OCI-M1 (cell line): Measurements from ENCODE around the gene PTDSS2.
"Not testable (repeated sequence)": the region's sequence is repeated elsewhere in the genome, so short reads cannot be mapped to it uniquely, and the experiment has no call there.

Source experiments
- DNase-seq: peaks from one replicate; lab custom pipeline; 2025; lab: John Stamatoyannopoulos, UW

PTDSS2 gene

DNA sequence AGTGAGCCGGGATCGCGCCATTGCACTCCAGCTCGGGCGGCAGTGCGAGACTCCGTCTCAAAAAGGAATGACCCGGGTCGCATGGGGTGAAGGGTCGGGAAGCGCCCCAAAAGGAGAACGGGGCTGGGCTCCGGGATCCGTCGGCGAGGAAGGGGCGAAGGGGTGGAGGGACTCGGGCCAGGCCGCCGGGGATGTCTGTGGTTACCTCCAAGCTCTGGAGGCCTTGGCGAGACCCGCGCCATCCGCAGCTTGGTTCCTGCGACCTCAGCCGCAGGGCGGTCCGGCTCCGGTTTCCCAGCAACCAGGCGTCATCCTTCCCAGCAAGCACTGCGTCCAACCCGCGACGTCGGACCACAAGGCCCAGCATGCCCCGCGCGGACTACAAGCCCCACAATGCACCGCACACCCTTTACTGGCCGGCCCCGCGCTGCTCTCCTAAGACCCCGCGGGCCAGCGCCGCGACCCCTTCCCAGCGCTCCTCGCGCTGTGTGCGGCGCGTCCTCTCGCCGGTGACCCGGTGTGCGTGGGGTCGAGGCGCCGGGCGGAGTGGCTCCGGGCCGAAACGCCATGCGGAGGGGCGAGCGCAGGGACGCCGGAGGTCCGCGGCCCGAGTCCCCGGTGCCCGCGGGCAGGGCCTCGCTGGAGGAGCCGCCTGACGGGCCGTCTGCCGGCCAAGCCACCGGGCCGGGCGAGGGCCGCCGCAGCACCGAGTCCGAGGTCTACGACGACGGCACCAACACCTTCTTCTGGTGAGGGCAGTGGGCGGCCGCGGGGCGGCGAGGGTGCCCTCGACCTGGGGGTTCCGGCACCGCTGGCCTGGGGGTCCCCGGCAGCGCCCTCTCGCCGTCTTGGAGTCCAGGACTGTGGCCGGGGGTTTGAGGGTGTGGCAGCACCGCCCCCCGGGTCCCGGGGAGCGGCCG is at the start of gene PTDSS2:
TSS of gene PTDSS2 (plus strand) at position 391 of the 920 bp plus-strand sequence. CDS start at position 568, 177 bp downstream.
- peak; percentile 97 for DNase-seq

DNA sequence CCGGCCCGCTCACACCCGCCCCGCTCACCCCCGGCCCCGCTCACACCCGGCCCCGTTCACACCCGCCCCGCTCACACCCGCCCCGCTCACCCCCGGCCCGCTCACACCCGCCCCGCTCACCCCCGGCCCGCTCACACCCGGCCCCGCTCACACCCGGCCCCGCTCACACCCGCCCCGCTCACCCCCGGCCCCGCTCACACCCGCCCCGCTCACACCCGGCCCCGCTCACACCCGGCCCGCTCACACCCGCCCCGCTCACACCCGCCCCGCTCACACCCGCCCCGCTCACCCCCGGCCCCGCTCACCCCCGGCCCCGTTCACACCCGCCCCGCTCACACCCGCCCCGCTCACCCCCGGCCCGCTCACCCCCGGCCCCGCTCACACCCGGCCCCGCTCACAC is 48.9 kb upstream of the PTDSS2 start:
- DNase-seq = not testable (repeated sequence)

DNA sequence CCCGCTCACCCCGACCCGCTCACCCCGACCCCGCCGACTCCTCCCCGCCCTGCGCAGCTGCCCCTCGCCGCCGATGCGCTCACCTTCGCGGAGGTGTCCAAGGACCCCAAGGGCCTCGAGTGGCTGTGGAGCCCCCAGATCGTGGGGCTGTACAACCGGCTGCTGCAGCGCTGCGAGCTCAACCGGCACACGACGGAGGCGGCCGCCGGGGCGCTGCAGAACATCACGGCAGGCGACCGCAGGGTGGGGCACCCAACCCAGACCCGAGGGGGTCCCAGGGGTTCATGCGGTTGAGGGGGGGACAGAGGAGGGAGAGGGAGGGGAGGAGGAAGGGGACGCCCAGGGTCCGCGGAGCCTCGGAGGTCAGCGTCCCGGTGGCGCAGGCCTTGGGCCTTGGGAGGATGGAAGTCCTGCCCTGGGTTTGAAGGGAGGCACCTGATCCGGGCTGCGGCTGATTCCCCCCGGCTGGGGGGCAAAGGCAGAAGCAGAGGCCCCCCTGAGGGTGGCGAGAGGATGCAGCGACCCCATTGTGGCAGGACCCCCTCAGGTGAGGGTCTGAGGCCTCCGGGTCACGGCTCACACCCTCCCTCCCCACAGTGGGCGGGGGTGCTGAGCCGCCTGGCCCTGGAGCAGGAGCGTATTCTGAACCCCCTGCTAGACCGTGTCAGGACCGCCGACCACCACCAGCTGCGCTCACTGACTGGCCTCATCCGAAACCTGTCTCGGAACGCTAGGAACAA is 46.9 kb upstream of the PTDSS2 start:
- no peak for DNase-seq

DNA sequence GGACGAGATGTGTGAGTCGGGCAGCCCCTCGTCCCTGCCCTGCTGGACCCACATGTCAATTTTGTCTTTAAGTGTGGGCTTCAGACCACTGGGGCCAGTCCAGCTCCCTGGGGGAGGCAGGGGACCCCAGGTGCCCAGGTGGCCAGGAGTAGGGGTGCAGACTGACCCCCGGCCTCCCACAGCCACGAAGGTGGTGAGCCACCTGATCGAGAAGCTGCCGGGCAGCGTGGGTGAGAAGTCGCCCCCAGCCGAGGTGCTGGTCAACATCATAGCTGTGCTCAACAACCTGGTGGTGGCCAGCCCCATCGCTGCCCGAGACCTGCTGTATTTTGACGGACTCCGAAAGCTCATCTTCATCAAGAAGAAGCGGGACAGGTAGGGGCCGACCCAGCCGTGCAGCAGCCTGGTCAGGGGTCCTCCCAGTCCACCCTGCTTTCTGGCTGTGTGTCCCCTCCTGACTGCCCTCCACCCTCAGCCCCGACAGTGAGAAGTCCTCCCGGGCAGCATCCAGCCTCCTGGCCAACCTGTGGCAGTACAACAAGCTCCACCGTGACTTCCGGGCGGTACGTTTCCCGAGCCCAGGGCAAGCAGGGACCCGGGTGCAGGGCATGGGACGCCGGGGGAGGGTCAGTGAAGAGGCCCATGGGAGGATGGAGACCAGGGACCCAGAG is 46.2 kb upstream of the PTDSS2 start:
- DNase-seq = no peak

DNA sequence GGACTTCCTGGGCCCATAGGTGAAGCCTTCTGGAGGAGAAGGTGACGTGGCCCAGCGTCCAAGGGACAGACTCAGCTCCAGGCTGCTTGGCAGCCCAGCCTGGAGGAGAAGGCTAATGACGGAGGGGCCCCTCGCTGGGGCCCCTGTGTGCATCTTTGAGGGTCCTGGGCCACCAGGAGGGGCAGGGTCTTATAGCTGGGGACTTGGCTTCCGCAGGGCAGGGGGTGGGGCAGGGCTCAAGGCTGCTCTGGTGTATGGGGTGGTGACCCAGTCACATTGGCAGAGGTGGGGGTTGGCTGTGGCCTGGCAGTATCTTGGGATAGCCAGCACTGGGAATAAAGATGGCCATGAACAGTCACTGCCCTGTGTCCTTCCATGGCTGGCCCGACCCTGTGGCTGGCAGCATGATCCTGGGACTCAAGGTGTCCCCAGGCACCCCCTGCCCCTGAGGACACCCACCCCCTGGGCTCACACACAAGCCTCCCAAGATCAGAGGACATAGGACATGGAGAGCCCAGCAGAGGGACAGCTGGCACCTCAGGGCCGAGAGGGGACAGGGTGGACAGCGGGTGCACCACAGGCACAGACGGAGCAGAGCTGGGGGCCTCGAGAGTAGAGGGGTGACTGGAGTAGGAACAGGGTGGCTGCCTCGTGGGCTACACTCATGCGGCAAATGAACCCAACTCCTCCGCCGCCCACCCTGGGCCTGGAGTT is 45.4 kb upstream of the PTDSS2 start:
- no peak for DNase-seq

DNA sequence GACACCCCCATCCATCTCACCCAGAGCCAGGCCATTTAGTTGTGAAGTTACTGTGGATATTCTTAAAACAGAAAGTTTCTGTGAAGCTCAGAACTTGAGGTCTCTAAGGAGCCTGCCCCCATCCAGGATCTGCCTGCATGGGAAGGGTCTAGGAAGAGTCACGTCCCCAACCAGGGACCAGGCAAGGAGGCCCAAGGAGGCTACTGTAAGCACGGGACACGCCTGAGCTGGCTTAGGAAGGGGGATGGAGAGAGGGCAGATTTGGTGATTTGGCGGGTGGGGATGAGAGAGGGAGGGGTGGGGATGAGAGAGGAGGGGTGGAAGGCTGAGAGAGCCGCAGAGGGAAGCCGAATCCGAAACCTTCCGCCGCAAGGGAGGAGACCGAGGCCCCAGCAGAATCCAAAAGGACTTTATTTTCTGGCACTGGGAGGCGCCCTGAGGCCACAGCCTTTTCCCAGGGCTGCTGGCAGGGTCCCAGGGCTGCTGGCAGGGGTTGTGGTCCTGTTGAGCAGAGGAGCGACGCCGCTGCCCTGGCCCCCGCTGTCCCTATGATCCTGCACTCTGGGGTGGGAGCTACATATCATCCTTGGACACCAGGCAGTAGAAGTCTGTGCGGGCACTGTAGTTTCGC is 44.6 kb upstream of the PTDSS2 start:
- DNase-seq = no peak

DNA sequence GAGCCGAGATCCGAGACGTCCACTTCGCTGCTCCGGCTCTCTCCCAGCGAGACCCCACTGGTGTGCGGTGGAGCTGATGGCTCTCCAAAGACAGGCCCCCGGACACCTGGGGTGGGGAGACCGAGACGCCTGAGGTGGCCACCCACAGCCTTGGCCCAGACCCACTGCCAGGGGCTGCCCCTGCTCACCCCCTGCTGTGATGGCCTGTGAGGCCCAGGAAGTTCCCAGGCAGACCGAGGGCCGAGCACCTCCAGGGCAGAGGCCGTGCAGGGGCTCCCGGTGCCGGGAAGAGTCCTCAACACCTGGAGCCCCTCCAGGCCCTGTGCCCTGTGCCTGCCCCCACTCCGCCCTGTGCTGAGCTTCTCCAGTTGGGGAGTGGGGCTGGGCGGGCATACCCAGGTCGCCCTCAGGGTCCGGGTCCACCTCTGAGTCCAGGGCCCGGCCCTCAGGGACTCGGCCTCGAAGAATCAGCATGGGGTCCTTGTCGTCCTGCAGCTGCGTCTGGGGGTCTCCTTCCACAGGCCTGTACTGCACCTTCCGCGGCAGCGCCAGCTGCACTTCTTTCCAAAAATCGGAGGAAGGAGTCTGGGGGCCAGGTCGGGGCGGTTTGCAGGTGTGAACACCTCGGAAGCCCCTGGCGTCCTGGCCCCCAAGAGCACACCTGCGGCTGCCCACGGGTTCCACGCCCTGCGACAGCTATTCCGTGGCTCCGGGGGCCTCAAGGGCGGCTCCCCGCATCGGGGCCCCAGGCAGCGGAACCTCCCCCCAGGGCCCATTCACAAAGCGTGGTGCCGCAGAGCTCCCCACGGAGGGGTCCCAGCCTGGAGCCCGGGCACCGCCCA is 43.9 kb upstream of the PTDSS2 start:
- DNase-seq = no peak

DNA sequence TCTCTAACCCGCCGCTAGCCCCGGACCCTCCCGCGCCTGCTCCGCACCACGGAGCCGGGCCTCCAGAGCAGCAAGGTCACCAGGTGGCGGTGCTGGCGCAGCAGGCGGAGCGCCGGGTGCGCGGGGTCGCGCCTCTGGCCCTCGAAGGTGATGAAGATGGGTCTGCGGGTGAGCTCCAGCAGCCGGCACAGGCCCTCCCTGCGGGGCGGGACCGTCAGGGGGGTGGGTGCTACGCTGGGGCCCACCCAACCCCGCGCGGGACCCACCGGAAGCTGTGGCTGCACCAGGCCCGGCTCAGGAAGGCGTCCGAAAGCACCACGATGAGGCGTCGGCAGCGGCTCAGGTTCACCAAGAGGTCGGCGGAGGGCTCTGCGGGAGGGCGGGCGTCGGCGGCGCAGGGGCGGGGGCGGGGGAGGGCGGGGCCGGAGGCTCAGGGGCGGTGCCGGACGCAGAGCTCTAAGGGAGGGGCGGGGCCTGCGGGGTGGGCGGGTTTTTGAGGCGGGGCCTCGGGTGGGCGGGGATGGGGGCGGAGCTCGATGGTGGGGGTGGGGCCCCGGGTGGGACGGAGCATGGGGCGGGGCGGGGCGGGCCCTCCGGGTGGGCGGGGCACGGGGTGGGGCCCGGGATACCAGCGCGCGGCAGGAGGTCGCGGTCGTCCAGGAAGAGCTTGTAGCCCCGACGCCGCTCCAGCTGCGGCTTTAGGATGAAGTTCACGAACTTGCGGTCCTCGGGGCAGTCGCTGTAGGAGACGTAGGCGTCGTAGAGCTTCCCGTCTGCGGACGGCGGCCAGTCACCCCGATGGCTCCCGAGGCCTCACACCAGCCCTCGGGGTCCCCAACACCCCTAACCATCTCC is 43.1 kb upstream of the PTDSS2 start:
- peak; percentile 90 for DNase-seq

DNA sequence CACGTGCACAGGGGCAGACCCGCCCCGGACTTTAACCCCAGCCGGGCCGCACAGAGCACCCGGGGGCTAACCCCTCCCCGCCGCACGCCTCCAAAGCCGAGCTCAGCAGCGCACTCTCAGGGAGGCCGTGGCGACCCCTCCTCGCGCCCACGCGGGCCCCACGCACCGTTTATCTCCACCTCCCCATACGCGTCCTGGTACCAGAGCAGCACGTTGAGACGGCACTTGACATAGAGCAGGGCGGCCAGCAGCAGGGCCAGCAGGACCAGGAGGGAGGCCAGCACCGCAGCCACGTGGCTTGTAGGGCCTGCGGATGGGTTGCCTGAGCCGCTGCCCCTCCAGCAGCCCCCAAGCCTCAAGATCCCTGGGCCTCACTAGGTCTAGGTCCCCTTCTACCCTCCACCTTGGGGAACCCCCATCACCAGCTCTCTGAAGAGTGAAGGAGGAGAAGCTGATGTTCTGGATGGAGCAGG is 42.4 kb upstream of the PTDSS2 start:
- DNase-seq = no peak

DNA sequence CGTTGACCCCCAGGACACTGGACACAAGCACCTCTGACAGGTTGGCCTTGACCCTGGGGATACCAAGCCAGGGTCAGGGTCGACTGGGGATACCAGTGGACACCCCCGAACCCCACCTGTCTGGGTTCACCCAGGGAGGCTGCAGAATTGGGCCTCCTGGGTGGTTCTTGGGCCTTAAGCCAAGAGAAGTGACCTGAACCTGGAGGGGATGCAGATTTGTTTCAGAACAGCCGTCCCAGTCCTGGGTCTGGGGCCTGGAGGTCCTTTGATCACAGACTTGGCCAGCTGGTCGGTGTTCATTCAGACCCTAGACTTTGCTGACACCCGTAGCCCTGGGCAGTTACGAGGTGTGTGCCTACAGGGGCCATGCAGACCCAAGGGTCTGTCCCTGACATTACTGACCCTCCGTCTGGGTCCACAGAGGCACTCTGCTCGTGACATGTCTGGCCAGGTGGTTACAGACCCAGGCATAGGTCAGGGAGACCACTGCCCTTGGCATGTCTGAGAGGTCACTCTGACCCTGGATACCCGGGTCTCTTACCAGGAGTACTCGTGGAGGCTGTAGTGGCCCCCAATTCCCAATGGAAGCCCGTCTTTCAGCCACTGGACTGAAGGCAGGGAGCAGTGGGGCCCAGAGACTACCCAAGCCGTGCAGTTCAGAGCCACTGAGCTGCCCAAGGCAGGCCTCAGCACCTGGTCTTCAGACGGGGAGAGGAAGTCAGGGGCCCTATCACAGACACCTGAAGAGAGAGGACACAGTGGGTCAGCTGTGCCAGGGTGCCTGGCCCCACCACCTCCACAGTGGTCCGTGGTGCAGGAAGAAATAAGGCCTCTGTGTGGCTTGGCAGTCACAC is 41.7 kb upstream of the PTDSS2 start:
- no peak for DNase-seq

DNA sequence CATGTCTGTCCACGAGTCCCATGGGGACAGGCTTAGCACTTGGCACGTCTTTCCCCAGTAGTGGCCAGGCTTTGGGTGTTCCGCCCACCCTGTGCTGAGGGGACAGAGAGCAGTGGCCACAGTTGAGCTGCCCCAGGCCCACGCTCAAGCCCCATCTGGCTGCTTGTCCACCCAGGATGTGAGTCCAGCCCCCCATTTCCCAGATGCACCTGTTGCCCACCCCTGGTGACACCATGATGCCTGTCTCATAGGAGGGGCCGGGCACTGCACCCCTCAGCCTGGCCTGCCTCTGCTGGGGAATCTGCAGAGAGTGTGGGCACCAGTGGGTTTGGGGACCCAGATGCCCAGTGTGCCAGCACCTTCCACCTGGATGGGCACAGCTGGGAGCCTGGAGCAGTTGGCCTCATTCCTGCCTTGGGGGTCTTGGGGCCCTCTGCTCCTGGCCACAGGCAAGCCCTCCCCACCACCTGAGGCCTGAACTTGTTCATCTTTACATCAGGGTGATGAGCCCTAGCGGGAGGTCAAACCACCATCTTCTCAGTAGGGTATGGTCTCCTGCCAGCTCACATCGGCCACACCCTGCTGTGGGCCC is 41.0 kb upstream of the PTDSS2 start:
- no peak for DNase-seq

DNA sequence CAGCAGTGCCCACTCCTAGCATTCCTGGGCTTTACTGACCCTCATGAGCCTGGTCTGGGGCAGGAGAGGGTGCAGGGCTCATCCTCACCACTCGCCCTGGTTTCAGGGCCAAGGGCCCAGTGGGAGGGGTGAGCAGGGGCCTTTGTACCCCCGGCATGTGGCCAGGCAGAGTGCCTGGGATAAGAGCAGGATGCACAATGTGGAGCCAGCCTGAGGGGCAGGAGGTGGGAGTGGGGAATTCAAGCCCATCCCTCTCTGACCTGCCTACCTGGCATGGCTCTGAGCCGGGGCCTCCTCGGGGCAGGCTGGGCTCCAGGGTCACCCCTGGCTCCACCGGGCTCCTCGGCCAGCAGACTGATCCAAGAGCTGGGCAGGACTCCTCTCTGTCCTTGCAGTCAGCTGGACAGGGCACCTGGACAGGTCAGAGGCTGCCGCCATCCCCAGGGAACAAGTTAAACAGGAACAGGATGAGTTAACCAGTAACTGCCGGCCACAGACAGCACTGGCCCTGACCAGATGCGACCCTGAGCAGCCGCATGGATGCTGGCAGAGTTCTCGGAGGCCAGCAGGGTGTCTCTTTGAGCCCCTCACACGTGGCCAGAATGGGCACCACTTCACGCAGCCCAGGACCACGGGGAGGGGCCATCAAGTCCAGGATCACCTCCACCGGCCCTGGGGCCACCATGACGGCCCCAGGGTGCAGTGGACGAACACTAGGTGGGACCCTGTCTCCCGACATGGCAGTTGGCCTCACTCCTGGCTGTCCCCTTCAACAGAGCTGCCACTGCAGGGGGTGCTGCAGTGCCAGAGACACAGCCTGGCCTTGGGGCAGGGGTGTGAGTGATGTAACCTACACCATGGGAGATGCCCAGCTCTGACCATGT is 40.2 kb upstream of the PTDSS2 start:
- no peak for DNase-seq

DNA sequence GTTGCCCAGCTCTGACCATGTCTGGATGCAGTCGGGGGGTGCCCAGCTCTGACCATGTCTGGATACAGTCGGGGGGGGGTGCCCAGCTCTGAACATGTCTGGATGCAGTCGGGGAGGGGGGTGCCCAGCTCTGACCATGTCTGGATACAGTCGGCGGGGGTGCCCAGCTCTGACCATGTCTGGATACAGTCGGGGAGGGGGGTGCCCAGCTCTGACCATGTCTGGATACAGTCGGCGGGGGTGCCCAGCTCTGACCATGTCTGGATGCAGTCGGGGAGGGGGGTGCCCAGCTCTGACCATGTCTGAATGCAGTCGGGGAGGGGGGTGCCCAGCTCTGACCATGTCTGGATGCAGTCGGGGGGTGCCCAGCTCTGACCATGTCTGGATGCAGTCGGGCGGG is 39.4 kb upstream of the PTDSS2 start:
- not testable (repeated sequence) for DNase-seq

DNA sequence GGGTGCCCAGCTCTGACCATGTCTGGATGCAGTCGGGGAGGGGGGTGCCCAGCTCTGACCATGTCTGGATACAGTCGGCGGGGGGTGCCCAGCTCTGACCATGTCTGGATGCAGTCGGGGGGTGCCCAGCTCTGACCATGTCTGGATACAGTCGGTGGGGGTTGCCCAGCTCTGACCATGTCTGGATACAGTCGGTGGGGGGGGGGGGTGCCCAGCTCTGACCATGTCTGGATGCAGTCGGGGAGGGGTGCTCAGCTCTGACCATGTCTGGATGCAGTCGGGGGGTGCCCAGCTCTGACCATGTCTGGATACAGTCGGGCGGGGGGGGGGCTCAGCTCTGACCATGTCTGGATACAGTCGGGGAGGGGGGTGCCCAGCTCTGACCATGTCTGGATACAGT is 38.6 kb upstream of the PTDSS2 start:
- not testable (repeated sequence) for DNase-seq

DNA sequence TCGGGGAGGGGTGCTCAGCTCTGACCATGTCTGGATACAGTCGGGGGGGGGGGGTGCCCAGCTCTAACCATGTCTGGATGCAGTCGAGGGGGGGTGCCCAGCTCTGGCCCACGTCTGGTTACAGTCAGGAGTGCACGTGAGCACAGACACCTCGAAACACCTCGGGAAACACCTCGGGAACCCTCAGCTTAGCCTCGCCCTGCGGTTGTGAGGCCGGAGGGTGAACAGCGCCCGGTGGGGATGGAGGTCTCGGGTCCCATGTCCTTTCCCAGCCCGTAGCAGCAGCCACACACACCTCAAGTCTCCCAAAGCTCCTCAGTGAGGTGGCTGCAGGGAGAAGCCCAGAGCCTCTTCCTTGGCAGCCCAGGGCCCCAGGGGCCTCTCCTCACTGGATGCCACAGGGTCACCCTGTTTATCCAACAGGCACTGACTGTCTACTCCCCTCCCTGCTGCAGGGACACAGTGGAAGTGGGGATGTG is 37.4 kb upstream of the PTDSS2 start:
- no peak for DNase-seq

DNA sequence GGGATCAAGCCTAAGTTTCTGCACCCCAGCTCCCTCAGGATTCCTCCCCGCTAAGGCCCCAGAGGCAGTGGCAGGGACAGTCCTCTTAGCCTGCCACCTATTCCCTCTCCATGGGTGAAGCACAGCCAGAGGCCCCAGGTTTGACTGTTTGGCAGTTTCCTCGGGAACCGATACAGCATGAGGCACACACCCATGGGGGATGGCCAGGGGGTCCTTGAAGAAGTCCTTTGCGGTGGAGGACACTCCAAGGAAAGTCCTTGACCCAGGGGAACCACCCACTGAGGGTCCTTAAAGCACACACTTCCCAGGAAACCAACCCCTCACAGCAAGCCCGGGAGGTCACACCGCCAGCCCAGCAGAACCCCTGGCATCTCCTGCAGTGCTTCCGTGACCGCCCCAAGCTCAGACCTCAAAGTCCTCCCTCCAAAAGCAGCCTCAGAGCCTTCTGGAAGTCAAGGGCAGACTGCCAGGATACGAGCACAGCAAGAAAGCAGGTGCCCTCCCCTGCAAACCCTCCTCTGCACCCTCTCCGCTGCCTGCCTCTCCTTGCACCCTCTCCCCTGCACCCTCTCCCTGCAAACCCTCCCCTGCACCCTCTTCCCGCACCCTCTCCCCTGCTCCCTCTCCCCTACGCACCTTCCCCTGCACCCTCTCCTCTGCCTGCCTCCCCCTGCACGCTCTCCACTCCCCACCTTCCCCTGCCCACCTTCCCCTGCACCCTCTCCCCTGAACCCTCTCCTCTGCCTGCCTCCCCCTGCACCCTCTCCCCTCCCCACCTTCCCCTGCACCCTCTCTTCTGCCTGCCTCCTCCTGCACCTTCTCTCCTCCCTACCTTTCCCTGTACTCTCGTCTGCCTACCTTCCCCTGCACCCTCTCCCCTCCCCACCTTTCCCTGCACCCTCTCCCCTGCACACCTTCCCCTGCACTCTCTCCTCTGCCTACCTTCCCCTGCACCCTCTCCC is 36.7 kb upstream of the PTDSS2 start:
- no peak for DNase-seq
